Measurements from ENCODE around the gene ZNF205.
"Not testable (repeated sequence)": the region's sequence is repeated elsewhere in the genome, so short reads cannot be mapped to it uniquely, and the experiment has no call there.

Gene ZNF205

GRCh38 chr16:3135126-3135715 lies 22.8 kb downstream of the ZNF205 start:
- no peak for DNase-seq

- DNase-seq = no peak
Measured at GRCh38 chr16:3137267-3137666, 24.9 kb downstream of the ZNF205 start.

GRCh38 chr16:3138342-3138741 lies 26.0 kb downstream of the ZNF205 start:
- DNase-seq = no peak

- no peak for DNase-seq
Measured at GRCh38 chr16:3138823-3139426, 26.5 kb downstream of the ZNF205 start.

- DNase-seq = not testable (repeated sequence)
Measured at GRCh38 chr16:3139561-3139960, 27.2 kb downstream of the ZNF205 start.

GRCh38 chr16:3140603-3141427 lies 28.4 kb downstream of the ZNF205 start:
- DNase-seq = no peak

- no peak for DNase-seq
Measured at GRCh38 chr16:3141781-3142311, 29.5 kb downstream of the ZNF205 start.

- no peak for DNase-seq
Measured at GRCh38 chr16:3142327-3142726, 29.9 kb downstream of the ZNF205 start.

- DNase-seq = no peak
Measured at GRCh38 chr16:3142770-3143169, 30.4 kb downstream of the ZNF205 start.

- DNase-seq = no peak
Measured at GRCh38 chr16:3143189-3143588, 30.8 kb downstream of the ZNF205 start.

GRCh38 chr16:3143598-3144320 lies 31.4 kb downstream of the ZNF205 start:
- DNase-seq = no peak

- no peak for DNase-seq
Measured at GRCh38 chr16:3144321-3144983, 32.1 kb downstream of the ZNF205 start.

- DNase-seq = no peak
Measured at GRCh38 chr16:3145151-3145550, 32.8 kb downstream of the ZNF205 start.

- DNase-seq = no peak
Measured at GRCh38 chr16:3145660-3146059, 33.3 kb downstream of the ZNF205 start.

- no peak for DNase-seq
Measured at GRCh38 chr16:3147046-3147756, 34.8 kb downstream of the ZNF205 start.

GRCh38 chr16:3147757-3148104 lies 35.3 kb downstream of the ZNF205 start:
- no peak for DNase-seq

GRCh38 chr16:3148256-3149192 lies 36.1 kb downstream of the ZNF205 start:
- DNase-seq = no peak

GRCh38 chr16:3149193-3149530 lies 36.8 kb downstream of the ZNF205 start:
- DNase-seq = no peak

GRCh38 chr16:3149630-3150345 lies 37.4 kb downstream of the ZNF205 start:
- peak; percentile 54 to 61 for DNase-seq
